Adrenal gland (tissue), 5 donors: Measurements from ENCODE around the gene ITPRID1.

Source experiments
- POLR2A ChIP-seq, 2 donors: fragments of 450-650 bp; IDR thresholded peaks; one replicate each; pipeline ENCODE4 v1.6.1; 2017; ENCODE audit warnings: antibody characterized with exemption in 2 of 2, mild to moderate bottlenecking in 2 of 2, moderate library complexity in 1 of 2
- TF ChIP-seq, protein P1 (sequence below), 6 experiments: fragments of 450-650 bp in 4 of 6; fragments of 200-600 bp in 2 of 6; sonication (generic) in 1 of 6; IDR thresholded peaks; 1 replicate in 5 of 6; 2 replicates in 1 of 6; pipeline versions ENCODE4 v1.5.1 to v1.8.0; 2016 to 2021; ENCODE audit warnings: antibody characterized with exemption in 6 of 6, mild to moderate bottlenecking in 2 of 6, moderate library complexity in 1 of 6
- donor health status: DM: no; HTN: no; CAD: no.

DNA sequence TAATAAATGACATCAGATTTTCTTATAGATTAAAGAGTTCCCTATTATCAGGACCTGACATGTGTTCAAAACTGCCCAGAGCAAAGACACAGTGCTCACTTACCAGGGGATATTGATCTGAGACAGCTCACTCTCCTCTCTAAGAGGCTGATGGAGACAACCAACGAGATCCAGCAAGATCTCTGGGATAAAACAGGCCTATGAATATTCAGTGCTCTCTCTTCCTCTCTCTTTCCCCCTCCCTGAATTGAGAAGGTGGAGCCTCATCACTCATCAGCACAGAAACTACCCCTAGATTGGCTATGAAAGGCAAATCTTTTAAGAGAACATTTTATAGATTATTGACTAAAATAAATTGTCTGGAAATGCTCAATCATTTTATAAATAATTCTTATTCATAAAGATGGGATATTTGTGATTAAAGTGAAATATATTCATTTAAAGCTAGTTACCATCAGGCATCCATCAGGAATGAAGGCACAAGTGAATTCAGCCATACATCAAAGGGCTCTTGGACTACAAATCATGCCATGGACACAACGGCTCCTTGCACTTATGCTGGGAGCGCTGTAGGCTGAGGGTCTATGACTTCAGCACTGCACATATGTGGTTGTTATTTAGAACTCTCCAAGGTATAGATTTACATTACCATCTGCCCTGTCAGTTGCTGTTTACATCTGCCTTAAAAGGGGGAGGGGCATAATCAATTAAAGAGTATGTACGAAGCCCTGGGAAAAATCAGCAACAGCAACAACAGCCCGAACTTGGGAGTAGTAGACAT is 169.7 kb downstream of the ITPRID1 start:
- TF ChIP-seq, protein P1, sequence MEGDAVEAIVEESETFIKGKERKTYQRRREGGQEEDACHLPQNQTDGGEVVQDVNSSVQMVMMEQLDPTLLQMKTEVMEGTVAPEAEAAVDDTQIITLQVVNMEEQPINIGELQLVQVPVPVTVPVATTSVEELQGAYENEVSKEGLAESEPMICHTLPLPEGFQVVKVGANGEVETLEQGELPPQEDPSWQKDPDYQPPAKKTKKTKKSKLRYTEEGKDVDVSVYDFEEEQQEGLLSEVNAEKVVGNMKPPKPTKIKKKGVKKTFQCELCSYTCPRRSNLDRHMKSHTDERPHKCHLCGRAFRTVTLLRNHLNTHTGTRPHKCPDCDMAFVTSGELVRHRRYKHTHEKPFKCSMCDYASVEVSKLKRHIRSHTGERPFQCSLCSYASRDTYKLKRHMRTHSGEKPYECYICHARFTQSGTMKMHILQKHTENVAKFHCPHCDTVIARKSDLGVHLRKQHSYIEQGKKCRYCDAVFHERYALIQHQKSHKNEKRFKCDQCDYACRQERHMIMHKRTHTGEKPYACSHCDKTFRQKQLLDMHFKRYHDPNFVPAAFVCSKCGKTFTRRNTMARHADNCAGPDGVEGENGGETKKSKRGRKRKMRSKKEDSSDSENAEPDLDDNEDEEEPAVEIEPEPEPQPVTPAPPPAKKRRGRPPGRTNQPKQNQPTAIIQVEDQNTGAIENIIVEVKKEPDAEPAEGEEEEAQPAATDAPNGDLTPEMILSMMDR (IDR thresholded peaks at IDR 0.05), result no peak
- TF ChIP-seq POLR2A (IDR thresholded peaks at IDR 0.05), result no peak
